GM04503 (cell line): ENCODE data around the gene FAM3A.

Experiments
- DNase-seq: peaks from one replicate; pipeline ENCODE4 v3.0.0-alpha.2; 2012; ENCODE audit warnings: low read depth

FAM3A gene

GRCh38 chrX:154478728-154479622 lies 37.1 kb downstream of the FAM3A start, which contains the start of gene LAGE3:
TSS of gene LAGE3 (minus strand) at chrX:154479281. CDS start at chrX:154478915, 366 bp downstream.
- no peak for DNase-seq

GRCh38 chrX:154477891-154478477 lies 38.0 kb downstream of the FAM3A start:
- DNase-seq = no peak

- no peak for DNase-seq
These were observed 39.2 kb downstream of the FAM3A start for GRCh38 chrX:154476821-154477220.

GRCh38 chrX:154473683-154474082 lies 42.3 kb downstream of the FAM3A start:
- DNase-seq = no peak

GRCh38 chrX:154472685-154473632 lies 43.1 kb downstream of the FAM3A start:
- no peak for DNase-seq

- no peak for DNase-seq
These were observed 44.0 kb downstream of the FAM3A start for GRCh38 chrX:154471839-154472684.

- no peak for DNase-seq
These were observed 45.0 kb downstream of the FAM3A start for GRCh38 chrX:154470914-154471568.

- no peak for DNase-seq
These were observed 45.6 kb downstream of the FAM3A start for GRCh38 chrX:154470434-154470833.

- DNase-seq = no peak
These were observed 46.2 kb downstream of the FAM3A start for GRCh38 chrX:154469880-154470279.

GRCh38 chrX:154469114-154469513 lies 46.9 kb downstream of the FAM3A start:
- DNase-seq = no peak

GRCh38 chrX:154468217-154468616 lies 47.8 kb downstream of the FAM3A start:
- no peak for DNase-seq

GRCh38 chrX:154467556-154467955 lies 48.5 kb downstream of the FAM3A start:
- no peak for DNase-seq

- DNase-seq = no peak
These were observed 49.1 kb downstream of the FAM3A start for GRCh38 chrX:154466907-154467306.

- no peak for DNase-seq
These were observed 50.0 kb downstream of the FAM3A start for GRCh38 chrX:154466036-154466435.

- DNase-seq = no peak
These were observed 50.4 kb downstream of the FAM3A start for GRCh38 chrX:154465601-154466000.

- DNase-seq = no peak
These were observed 51.1 kb downstream of the FAM3A start for GRCh38 chrX:154464806-154465365.

- no peak for DNase-seq
These were observed 52.3 kb downstream of the FAM3A start for GRCh38 chrX:154463611-154464220.

GRCh38 chrX:154462396-154462795 lies 53.6 kb downstream of the FAM3A start:
- no peak for DNase-seq

- no peak for DNase-seq
These were observed 55.7 kb downstream of the FAM3A start for GRCh38 chrX:154460326-154460725.

- DNase-seq = no peak
These were observed 56.2 kb downstream of the FAM3A start for GRCh38 chrX:154459832-154460231.
